Inferior parietal cortex (tissue), 1 donor: ENCODE measurements around the gene ADGRA3.
"Not testable (repeated sequence)": the region's sequence is repeated elsewhere in the genome, so short reads cannot be mapped to it uniquely, and the experiment has no call there.

Experiments used
- DNase-seq: peaks from one replicate; pipeline ENCODE4 v3.0.0-alpha.2; 2016; ENCODE audit errors: extremely low spot score

ADGRA3 gene

GRCh38 chr4:22482250-22483127 is 33.4 kb downstream of the ADGRA3 start:
- no peak for DNase-seq

- DNase-seq = no peak
Measured at GRCh38 chr4:22480675-22481327, 35.1 kb downstream of the ADGRA3 start.

GRCh38 chr4:22478426-22478825 is 37.4 kb downstream of the ADGRA3 start:
- no peak for DNase-seq

- no peak for DNase-seq
Measured at GRCh38 chr4:22477813-22478182, 38.1 kb downstream of the ADGRA3 start.

- DNase-seq = no peak
Measured at GRCh38 chr4:22477136-22477812, 38.6 kb downstream of the ADGRA3 start.

- no peak for DNase-seq
Measured at GRCh38 chr4:22476011-22476410, 39.9 kb downstream of the ADGRA3 start.

GRCh38 chr4:22475311-22475646 is 40.6 kb downstream of the ADGRA3 start:
- DNase-seq = not testable (repeated sequence)

- DNase-seq = no peak
Measured at GRCh38 chr4:22474636-22475310, 41.1 kb downstream of the ADGRA3 start.

- no peak for DNase-seq
Measured at GRCh38 chr4:22473268-22473667, 42.6 kb downstream of the ADGRA3 start.

GRCh38 chr4:22471999-22472461 is 43.8 kb downstream of the ADGRA3 start:
- no peak for DNase-seq

- no peak for DNase-seq
Measured at GRCh38 chr4:22471419-22471818, 44.4 kb downstream of the ADGRA3 start.

GRCh38 chr4:22466581-22466980 is 49.3 kb downstream of the ADGRA3 start:
- DNase-seq = no peak

- DNase-seq = no peak
Measured at GRCh38 chr4:22465996-22466395, 49.9 kb downstream of the ADGRA3 start.

- DNase-seq = no peak
Measured at GRCh38 chr4:22465349-22465748, 50.5 kb downstream of the ADGRA3 start.

GRCh38 chr4:22463179-22463578 is 52.7 kb downstream of the ADGRA3 start:
- DNase-seq = no peak

GRCh38 chr4:22462688-22463087 is 53.2 kb downstream of the ADGRA3 start:
- no peak for DNase-seq

GRCh38 chr4:22460266-22460665 is 55.6 kb downstream of the ADGRA3 start:
- DNase-seq = no peak

- no peak for DNase-seq
Measured at GRCh38 chr4:22458098-22458497, 57.8 kb downstream of the ADGRA3 start.

GRCh38 chr4:22457348-22457747 is 58.5 kb downstream of the ADGRA3 start:
- no peak for DNase-seq

GRCh38 chr4:22456291-22456690 is 59.6 kb downstream of the ADGRA3 start:
- no peak for DNase-seq

- DNase-seq = no peak
Measured at GRCh38 chr4:22454955-22455354, 60.9 kb downstream of the ADGRA3 start.

- DNase-seq = no peak
Measured at GRCh38 chr4:22454216-22454838, 61.5 kb downstream of the ADGRA3 start.
